GM21515 (cell line): ENCODE data around the gene LIG3.
"Not testable (repeated sequence)": the region's sequence is repeated elsewhere in the genome, so short reads cannot be mapped to it uniquely, and the experiment has no call there.

ENCODE experiments used
- ATAC-seq: cut with Tn5 transposase; IDR thresholded peaks from one replicate; pipeline ENCODE4 v1.9.1; 2021; ENCODE audit not compliant: unreplicated experiment

The LIG3 gene

DNA sequence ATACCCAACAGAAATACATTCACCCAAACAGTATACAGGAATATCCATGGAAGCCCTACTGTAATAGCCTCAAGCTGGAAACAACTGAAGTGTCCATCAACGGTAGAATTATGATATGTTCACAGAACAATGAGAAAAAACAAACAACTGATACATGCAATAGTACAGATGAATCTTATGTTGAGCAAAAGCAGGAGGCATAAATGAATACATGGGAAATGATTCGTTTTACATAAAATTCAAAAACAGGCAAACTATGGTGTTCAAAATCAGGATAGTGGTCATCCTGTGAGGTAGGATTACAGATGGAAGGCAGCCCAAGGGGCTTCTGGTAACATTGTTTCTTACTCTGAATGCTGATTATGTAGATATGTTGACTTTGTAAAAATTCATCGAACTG lies 58.1 kb downstream of the LIG3 start:
- ATAC-seq: no peak

DNA sequence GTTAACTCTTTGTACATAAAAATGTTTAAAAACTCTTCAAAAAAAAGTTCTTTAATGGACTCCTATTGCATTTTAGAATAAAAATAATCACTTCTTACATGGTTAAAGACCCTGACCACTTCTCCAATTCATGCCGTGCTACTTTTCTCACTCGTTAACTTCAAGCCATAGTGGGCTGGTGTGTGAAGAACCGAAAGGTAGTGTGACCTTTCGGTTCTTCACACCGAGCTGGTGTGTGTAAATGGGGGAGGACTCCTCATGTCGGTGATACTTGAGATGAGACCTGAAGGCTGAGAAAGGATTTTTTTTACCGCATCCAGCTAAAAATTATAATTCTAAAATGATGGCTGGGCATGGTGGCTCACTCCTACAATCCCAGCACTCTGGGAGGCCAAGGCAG lies 61.1 kb downstream of the LIG3 start:
- ATAC-seq: no peak

DNA sequence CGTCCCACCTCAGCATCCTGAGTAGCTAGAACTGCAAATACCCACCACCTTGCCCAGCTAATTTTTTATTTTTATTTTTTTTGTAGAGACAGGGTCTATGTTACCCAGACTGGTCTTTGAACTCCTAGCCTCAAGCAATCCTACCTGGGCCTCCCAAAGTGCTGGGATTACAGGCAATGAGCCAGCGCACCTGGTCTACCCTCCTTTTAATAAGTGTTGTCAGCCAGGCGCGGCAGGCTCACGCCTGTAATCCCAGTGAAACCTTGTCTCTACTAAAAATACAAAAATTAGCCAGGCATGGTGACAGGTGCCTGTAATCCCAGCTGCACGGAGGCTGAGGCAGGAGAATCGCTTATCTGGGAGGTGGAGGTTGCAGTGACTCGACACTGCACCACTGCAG lies 63.9 kb downstream of the LIG3 start:
- ATAC-seq: no peak

DNA sequence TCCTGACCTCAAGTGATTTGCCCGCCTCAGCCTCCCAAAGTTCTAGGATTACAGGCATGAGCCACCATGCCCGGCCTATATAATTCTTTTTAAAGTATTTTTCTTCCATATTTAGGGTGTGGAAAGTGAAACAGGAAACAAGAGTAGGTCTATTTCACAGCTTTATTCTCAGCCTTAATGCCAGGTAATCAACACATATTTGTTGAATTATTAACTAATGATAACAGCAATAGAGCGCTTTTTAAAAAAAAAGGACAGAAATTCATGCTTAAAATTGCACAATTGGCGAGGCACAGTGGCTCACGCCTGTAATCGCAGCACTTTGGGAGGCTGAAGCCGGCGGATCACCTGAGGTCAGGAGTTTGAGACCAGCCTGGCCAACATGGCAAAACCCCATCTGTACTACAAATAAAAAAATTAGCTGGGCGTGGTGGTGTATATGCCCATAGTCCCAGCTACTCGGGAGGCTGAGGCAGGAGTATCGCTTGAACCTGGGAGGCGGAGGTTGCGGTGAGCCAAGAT lies 65.2 kb downstream of the LIG3 start:
- not testable (repeated sequence) for ATAC-seq

DNA sequence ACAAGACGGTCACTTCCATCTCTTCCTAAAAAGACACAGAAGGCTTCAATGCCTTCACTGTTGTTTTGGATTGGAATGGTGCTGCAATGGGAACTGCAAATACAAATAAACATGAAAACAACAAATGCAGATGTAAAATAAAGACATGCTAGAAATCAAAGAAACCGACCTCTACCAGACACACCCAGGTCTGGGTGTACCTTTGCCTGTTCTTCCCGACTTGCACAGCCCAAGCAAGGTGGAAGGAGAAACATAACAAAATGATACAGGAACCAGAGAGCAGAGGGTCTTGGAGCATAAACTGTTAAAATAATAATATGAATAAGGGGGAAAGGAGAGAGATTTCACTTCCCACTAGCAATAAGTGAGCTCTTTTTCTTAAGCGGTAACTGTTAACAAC lies 65.9 kb downstream of the LIG3 start:
- no peak for ATAC-seq

DNA sequence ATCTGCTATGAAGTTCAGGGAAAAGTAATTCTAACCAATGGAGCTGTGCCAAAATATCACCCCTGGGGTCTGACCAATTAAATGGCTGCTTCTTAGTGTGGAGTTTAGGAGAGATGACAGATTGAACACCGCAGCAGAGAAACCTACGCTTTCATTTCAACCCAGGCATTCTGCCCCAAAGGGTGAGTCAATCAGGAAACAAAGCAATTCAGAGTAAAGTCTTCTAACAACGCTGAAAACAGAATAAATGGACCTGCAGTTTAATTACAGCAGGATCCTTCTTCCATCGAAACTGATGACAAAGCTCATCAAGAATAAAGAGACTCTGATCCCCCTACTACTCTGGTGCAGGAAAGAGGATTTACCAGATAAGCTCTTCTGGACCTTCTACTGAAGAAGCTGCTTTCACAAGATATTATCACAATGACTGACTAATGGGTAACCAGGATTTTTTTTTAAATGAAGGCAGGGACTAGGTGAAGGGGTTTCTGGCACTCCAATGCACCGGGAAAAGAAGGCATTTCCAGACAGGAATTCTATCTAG lies 66.5 kb downstream of the LIG3 start:
- no peak for ATAC-seq

DNA sequence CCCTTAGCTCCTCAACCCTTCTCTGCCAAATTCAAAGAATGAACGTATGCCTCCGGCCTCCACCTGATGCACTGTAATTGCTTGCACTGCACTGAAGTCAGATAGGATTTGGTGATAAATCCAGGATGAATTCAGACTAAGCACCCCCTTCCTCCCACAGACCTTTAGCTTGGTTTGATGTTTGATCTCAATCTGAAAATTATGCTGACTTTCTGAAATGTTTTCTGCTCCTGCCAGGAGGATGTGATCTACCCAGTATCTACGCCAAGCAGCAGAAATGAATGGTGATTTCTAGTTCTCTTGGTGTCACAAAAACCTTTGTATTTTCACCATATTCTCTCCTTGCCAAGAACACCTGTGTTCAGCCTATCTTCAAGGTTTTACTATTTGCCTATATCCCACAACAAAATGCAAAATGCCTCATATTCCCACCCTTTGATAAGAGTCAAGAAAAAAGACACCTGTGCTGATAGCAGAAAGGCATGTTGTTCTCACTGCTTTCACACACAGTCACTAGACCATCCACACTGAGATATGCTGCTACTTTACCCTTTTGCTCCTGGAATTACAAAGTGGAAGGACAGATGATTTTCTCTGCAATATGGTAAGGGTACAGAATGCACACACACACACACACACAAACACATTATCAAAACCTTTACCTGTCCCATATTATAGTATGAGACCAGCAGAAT lies 68.5 kb downstream of the LIG3 start:
- ATAC-seq: no peak

DNA sequence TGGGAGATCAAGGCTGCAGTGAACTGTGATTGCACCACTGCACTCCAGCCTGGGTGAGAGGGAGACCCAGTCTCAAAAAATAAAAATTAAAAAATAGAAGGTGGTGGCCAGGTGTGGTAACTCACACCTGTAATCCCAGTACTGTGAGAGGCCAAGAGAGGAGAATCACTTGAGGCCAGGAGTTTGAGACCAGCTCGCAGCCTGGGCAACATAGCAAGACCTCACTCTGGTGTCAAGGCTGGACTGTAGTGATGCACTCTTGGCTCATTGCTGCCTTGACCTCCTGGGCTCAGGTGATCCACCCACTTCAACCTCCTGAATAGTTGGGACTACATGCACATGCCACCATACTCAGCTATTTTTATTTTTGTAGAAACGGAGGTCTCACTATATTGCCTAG lies 69.9 kb downstream of the LIG3 start:
- no peak for ATAC-seq

DNA sequence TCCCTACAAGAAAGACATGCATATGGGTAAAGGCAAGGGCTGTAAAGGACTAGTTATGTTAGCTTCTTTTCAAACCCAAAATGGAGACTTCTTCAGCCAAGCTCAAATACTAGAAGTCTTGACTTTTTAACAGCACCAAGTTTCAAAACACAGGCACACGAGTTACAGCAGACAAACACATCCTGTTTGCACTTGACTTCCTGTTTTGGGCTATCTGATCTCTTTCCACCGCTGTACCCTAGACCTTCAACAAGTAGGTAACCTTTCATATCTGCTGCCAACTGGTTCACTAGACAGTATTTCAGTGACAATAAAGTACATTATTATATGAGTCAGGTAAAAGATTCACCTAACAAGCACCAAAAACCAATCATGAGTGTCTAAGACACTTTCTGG lies 70.9 kb downstream of the LIG3 start:
- peak; percentile 50 for ATAC-seq

DNA sequence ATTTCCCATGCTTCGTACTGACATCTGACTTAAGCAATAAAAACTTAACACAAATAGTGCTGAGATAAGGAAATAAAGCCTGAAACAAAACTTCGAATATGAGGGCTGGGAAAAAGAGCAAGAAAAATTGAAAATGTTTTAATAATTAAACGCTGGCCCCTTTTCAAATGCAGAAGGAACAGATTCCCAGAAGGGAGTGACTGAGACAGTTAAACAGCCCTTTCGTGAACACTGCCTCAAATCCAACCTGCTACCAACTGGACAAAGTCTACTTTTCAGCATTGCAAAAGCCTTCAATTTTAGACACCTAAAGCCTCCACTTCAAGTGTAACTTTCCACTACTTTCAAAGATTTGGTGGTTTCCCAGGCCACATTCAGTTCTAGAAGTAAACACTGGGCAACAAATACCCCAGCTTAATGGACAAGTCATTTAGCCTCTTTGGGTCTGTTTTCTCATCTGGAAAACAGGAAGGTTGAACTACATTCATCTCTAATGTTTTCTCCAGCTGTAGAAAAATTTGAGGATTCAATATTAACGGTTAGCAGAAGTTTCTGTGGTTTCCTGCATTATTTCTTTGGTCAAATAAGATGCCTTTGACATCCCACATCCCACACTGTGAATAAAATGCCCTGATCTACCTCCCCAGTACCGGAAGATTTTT lies 71.4 kb downstream of the LIG3 start:
- ATAC-seq: no peak

DNA sequence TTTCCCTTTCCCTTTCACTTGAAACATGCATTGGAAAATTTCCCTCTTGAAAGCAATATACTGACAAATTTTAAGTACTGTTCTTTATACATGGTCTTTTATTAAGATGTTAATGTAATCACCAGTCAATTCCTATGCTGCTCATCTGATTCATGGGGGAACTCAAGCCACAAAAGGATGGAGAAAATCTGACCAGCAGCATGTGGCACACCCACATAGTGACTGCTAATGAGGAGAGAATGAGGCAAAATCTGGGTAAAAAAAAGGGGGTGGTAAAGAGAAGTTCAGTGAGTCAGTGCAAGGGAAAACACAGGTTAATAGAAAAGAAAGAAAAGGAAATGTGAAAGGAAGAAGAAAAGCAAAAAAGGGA lies 71.9 kb downstream of the LIG3 start:
- ATAC-seq: no peak

DNA sequence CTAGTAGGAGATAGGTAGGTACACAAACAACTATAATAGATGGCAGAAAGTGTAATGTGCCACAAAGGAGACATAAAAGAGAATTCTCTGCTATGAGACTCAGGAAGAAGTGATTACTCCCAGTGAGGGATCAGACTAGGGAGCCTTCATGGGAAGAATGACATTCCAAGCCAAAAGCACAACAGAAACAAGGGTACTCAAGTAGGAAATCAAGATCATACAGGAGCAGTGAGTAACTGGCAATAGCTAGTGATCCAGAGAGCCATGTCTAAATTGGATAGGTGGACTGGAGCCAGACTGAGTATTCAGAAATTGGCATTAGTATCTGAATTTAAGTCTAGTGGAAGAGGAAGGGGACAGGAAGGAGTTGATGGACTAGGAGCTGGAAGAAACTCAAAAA lies 72.5 kb downstream of the LIG3 start:
- no peak for ATAC-seq

DNA sequence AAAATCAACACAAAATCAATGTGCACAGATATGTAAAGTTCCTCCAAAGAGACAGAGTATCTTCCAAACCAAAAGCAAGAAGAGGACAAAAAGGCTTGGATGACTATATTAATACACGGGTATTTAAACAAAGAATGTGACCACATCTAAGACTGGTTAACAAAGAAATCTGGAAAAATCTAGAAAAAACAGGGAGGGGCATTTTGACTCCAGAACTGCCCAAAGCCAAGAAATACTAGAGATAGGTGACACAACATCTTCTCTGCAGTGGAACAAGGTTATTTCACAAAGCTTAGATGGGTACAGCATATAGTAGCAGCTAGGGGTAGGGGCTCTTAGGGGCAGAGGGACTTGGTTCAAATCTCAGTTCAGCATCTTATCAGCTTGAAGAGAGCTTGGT lies 72.9 kb downstream of the LIG3 start:
- no peak for ATAC-seq

DNA sequence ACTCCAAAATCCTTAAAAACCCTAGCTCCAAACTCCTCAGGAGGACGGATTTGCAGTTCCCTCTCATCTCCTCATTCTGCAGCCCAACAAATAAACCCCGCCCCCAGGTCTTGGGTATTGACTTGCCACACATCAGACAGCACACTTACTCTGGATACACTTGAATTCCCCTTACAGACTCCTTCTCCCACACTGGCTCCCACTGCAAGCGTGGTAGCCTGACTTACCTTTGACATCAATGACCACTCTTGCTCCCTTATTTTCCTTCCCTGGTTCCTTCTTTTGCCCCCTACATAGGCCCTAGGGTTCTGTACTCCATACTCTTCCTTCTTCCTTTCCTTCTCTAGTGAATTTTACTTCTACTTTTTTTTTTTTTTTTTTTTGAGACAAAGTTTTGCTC lies 75.7 kb downstream of the LIG3 start:
- ATAC-seq: no peak

DNA sequence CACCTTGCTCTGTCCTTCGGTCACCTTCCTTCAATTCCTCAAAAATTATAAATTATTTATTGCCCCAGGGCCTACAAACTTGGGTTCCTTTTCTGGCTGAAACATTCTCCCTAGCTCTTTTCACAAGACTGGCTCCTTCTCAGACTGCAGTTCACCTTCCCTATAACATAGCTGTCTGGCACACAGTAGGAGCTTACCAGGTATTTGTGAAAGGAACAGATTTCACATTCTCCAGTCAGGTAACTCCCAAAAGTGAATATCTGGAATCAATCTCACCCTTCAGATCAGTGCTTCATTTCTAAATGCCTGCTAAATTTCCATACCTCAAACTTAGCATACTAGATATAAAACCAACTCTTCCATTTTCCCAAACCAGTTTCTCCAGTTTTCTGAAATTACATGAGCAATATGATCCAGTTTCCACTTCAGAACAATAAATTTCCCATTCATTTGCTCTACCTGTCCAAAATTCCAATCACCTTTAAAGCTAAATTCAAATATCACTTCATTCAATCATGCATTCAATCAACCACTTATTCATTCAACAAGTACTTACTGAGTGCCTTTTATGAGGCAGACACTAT lies 77.1 kb downstream of the LIG3 start:
- no peak for ATAC-seq
